Keratinocyte (primary cell): ENCODE data around the gene GNMT.

Experiments
- CTCF ChIP-seq, 3 experiments: IDR thresholded peaks in 1 of 3; conservative IDR thresholded peaks in 1 of 3; optimal IDR thresholded peaks in 1 of 3; 2 replicates in 2 of 3; 3 replicates in 1 of 3; pipeline versions ENCODE3 to v1.5.1; 2011; ENCODE audit warnings: low read length in 3 of 3, mild to moderate bottlenecking in 3 of 3, moderate library complexity in 2 of 3, control low read depth in 1 of 3, inconsistent platforms in 1 of 3; ENCODE audit not compliant: insufficient read depth in 2 of 3; ENCODE audit errors: extremely low read depth in 1 of 3
- EZH2 ChIP-seq: IDR thresholded peaks from one replicate; pipeline ENCODE4 v1.6.1; 2012; ENCODE audit warnings: inconsistent platforms, mild to moderate bottlenecking, low read length, moderate library complexity

DNA sequence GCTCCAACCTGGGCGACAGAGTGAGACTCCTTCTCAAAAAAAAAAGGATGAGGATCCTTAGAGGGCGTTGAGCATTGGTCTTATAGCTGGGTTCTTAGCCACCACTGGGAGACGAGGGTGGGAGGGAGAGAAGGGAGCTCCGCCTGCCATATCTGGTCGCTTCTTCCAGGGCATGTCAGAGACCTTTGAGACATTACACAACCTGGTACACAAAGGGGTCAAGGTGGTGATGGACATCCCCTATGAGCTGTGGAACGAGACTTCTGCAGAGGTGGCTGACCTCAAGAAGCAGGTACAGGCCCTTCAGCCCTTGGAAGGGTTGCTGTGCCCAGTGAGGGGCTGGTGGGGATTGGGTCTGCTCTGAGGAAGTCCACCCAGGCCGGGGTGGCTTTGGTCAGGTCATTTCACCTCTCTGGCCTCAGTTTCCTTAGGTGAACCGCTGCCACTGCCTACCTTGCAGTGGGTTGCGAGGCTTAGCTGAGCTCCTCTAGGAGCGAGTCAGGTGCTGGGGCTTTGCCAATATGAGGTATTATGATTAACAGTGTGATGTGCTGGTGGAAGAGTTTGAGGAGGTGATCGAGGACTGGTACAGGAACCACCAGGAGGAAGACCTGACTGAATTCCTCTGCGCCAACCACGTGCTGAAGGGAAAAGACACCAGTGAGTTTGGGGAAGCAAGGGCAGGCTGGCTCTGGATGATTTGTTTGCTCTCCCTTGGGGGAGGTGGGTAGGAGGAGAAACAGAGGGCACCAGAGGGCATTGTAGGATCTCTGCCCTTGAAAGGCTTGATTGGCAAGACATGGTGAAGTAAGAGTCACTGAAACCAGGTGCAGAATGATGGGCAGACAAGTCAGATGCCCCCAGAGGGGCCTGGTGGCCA, 22.8 kb upstream of the GNMT start:
- TF ChIP-seq CTCF (optimal IDR thresholded peaks at IDR 0.05 in 1 of 3, IDR thresholded peaks at IDR 0.05 in 1 of 3, conservative IDR thresholded peaks at IDR 0.05 in 1 of 3; ENCODE audit: extremely low read depth in 1 of 3, insufficient read depth in 2 of 3, low read length in 3 of 3) (no peak), EZH2 (no peak)
